Measurements from ENCODE around the gene RIPK3.

RIPK3 gene

DNA sequence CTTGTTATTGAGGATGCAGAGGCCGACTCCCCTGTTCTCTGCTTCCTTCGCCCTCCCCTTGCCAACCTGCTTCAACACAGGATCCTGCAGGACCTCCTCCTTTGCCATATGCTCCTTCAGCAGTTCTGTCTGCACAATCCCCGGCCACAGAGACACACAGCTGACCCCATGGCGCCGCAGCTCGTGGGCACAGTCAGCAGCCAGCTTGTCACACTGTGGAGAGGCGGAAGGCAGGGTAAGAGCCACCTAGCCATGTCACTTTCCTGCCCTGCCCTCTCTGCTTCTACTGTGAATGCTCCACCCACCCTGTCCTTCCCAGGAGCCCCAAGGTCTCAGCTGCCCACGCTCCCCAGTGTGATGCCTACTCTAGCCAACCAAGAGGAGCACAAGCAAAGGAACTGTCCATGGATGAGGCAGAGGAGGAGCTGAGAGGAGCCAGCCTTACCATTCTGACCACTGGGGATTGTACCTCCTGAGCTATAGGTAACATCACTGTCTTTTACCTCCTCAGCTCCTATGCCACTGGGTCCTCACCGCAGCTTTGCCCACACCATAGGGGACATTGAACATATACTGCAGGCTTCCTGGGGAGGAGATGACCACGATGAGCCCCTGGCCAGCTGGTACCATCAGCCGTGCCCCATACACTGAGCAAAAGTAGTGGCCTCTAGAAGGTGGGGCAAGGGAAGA is 47.5 kb downstream of the RIPK3 start:
- TF ChIP-seq FOXP2 (optimal IDR thresholded peaks at IDR 0.05; ENCODE audit: borderline replicate concordance, extremely low read depth, extremely low read length, insufficient read depth), result no peak
- TF ChIP-seq POLR2AphosphoS5 (IDR thresholded peaks at IDR 0.05; ENCODE audit: low read depth, low read length), result no peak
- TF ChIP-seq TAF1 (IDR thresholded peaks at IDR 0.05; ENCODE audit: borderline replicate concordance, insufficient read depth, low read length), result no peak
- TF ChIP-seq, protein P1, sequence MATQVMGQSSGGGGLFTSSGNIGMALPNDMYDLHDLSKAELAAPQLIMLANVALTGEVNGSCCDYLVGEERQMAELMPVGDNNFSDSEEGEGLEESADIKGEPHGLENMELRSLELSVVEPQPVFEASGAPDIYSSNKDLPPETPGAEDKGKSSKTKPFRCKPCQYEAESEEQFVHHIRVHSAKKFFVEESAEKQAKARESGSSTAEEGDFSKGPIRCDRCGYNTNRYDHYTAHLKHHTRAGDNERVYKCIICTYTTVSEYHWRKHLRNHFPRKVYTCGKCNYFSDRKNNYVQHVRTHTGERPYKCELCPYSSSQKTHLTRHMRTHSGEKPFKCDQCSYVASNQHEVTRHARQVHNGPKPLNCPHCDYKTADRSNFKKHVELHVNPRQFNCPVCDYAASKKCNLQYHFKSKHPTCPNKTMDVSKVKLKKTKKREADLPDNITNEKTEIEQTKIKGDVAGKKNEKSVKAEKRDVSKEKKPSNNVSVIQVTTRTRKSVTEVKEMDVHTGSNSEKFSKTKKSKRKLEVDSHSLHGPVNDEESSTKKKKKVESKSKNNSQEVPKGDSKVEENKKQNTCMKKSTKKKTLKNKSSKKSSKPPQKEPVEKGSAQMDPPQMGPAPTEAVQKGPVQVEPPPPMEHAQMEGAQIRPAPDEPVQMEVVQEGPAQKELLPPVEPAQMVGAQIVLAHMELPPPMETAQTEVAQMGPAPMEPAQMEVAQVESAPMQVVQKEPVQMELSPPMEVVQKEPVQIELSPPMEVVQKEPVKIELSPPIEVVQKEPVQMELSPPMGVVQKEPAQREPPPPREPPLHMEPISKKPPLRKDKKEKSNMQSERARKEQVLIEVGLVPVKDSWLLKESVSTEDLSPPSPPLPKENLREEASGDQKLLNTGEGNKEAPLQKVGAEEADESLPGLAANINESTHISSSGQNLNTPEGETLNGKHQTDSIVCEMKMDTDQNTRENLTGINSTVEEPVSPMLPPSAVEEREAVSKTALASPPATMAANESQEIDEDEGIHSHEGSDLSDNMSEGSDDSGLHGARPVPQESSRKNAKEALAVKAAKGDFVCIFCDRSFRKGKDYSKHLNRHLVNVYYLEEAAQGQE (IDR thresholded peaks at IDR 0.05; ENCODE audit: insufficient read depth in 1 of 2, low read depth in 2 of 2, low read length in 2 of 2), result no peak
- TF ChIP-seq SIN3A (IDR thresholded peaks at IDR 0.05; ENCODE audit: borderline replicate concordance, insufficient read depth, low read length), result no peak

DNA sequence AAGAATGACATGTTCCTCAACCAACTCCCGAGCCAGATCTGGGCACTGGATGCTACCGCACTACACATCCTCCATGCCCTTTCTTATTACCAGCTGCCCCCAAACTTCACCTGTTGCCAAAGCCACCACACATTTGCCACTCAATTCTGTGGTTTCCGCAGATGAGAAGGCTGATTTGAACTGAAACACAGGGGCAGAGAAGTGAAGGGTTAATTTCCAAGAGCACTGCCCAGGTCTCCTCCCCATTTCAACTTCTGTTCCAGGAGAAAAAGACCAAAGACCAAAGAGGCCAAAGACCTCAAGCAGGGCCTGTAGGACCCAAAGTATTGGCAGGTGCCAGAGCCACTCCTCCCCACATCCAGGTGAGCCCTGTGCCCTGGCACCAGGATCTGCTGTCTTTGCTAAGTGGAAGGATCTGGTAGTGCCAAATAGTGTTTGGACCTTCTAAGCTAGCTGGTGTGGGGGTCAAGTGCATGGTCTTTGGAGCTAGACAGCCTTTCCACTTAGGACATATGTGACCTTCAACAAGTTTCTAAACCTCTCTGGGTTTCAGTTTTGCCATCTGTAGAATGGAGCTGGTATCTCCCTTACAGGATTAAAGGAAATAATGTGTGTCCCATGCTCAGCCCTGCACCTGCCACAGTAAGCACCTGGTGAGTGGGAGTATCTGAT is 48.2 kb downstream of the RIPK3 start:
- TF ChIP-seq, protein P1 (IDR thresholded peaks at IDR 0.05; ENCODE audit: insufficient read depth in 1 of 2, low read depth in 2 of 2, low read length in 2 of 2), result no peak

DNA sequence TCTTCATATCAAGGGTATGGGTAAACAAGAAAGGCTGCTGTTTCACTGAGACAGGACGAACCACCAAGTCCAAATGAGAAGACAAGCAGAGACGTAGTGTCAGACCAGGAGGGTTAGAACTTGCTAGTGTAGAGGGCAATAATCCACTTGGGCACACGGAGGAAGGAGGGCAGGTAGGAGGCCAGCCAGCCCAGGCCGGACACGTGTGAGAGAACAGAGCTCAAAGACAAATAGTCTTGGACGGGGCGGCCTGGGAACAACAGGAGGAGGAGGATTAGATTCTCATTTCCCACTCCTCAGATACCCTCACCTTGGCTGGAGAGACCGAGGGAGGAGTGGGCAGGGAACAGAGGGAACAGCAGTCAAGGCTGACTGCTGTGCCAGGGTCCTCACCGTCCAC is 49.0 kb downstream of the RIPK3 start:
- TF ChIP-seq POLR2AphosphoS5 (IDR thresholded peaks at IDR 0.05; ENCODE audit: low read depth, low read length) (no peak), TAF1 (IDR thresholded peaks at IDR 0.05; ENCODE audit: borderline replicate concordance, insufficient read depth, low read length) (no peak), SIN3A (IDR thresholded peaks at IDR 0.05; ENCODE audit: borderline replicate concordance, insufficient read depth, low read length) (no peak), FOXP2 (optimal IDR thresholded peaks at IDR 0.05; ENCODE audit: borderline replicate concordance, extremely low read depth, extremely low read length, insufficient read depth) (no peak)
- TF ChIP-seq, protein P1 (IDR thresholded peaks at IDR 0.05; ENCODE audit: insufficient read depth in 1 of 2, low read depth in 2 of 2, low read length in 2 of 2), result no peak

DNA sequence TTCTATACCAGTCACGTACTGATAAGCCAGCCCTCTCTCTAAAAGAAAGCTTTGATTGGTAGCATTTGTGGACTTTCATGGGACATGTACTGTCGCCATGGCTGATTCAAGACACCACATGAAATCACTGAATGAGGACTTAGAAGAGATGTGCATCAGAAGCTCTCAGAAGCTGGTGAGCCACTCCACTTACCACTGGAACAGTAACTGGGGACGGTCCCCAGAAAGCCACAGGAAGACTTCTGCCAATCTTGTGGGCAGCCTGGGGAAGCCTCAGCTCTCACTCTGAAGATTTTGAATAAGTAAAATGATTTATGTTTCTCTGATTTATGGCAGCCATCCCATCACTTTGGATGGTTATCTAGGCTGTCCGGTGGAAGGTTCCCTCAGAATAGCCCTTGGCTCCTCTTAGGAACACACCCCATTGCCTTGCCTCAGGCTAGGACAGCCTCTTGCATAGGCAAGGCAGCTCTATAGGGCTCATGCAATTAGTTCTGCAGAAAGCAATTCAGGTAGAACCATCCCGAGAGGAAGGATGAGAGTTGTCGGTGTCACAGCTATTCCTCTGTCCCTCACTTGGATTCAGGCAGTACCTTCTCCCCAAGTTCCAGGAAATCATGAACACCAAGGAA is 50.0 kb downstream of the RIPK3 start:
- TF ChIP-seq, protein P1 (IDR thresholded peaks at IDR 0.05; ENCODE audit: insufficient read depth in 1 of 2, low read depth in 2 of 2, low read length in 2 of 2), result no peak
- TF ChIP-seq TAF1 (IDR thresholded peaks at IDR 0.05; ENCODE audit: borderline replicate concordance, insufficient read depth, low read length) (no peak), SIN3A (IDR thresholded peaks at IDR 0.05; ENCODE audit: borderline replicate concordance, insufficient read depth, low read length) (no peak), POLR2AphosphoS5 (IDR thresholded peaks at IDR 0.05; ENCODE audit: low read depth, low read length) (no peak), FOXP2 (optimal IDR thresholded peaks at IDR 0.05; ENCODE audit: borderline replicate concordance, extremely low read depth, extremely low read length, insufficient read depth) (no peak)
